GM12891 (cell line): Measurements from ENCODE around the gene SHFL.

Source experiments
- PAX5 ChIP-seq: IDR thresholded peaks from 2 replicates; pipeline ENCODE4 v1.6.1; 2011; ENCODE audit warnings: low read length, moderate library complexity, mild to moderate bottlenecking; ENCODE audit not compliant: insufficient read depth, severe bottlenecking
- POLR2A ChIP-seq: IDR thresholded peaks from 2 replicates; pipeline ENCODE4 v1.6.1; 2011; ENCODE audit warnings: low read depth, low read length, control low read depth
- POLR2AphosphoS5 ChIP-seq: IDR thresholded peaks from 2 replicates; pipeline ENCODE4 v1.6.1; 2011; ENCODE audit warnings: low read depth, low read length, control low read depth
- SPI1 ChIP-seq: IDR thresholded peaks from 2 replicates; pipeline ENCODE4 v1.6.1; 2011; ENCODE audit warnings: low read depth, low read length, control low read depth
- TAF1 ChIP-seq: IDR thresholded peaks from 2 replicates; pipeline ENCODE4 v1.6.1; 2011; ENCODE audit warnings: low read depth, low read length, control low read depth

- no peak for TF ChIP-seq PAX5
- no peak; the same call in 1 of the 2 replicates for TF ChIP-seq POLR2A
- TF ChIP-seq TAF1, result no peak
- TF ChIP-seq POLR2AphosphoS5, result no peak
- TF ChIP-seq SPI1, result no peak
These were observed 24.2 kb downstream of the SHFL start for GRCh38 chr19:10110076-10110971.
